ENCODE results near the gene CUTC.
"Not testable (repeated sequence)": the region's sequence is repeated elsewhere in the genome, so short reads cannot be mapped to it uniquely, and the experiment has no call there.

CUTC gene

DNA sequence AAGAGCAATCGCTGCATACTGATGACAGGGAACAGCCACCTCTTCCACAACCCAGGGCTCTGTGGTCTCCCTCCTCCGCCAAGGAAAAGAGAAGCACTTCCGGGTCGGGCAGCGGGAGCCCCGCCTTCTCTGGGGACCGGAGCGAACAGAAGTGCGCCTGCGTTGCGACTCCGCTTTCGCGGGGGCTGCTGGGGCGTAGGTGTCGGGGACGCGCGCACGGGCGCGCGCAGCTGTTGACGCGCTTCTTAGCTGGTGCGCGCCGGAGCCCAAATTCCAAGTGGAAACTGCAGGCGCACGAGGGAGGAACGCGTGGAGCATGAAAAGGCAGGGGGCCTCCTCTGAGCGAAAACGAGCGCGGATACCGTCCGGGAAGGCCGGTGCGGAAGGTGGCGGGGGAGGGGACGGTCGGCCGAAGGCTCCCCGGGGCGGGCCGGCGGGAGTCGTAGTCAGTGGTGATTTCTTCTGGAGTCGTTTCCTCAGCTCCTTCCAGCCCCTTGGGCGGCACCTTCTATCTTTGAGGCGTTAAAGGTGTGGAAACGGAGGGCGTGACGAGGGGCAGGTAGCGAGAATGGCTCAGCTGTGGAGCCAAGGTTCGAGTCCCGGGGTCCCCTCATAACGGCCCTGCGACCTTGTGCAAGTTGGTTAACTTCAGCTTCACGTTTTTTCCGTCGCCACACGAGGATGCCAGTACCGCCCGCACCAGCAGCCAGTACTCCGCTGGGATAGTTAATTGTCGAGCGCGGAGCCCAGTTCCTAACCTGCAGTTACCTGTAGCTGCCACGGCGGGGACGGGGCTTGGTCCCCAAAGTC lies at the start of gene CUTC, which contains the start of gene COX15:
Gene CUTC (plus strand): TSS at position 202 of the 810 bp plus-strand sequence. CDS start 115 bp downstream, at position 317.
Gene COX15 (minus strand): TSS at position 95 of the 810 bp plus-strand sequence. CDS start 78 bp downstream, at position 17.
- DNase-seq = peak; percentile 98

DNA sequence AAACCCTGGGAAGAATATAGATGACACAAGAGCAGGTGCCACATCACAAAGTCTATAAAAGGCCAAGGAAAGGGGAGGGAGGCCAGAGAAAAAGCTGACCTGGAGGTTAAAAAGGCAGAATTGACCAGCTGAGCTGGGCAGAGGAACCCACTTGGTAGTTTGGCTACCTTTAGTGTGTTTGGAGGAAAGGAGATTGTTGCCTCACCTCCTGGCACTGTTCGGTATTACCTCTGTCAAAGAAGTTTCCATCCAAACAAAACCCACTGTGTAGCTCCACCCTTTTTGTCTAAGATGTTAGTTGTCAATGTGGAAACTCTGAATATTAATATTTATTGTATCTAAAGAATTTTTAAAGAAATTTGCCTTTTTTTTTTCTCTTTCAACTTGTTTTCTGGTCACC lies 49.3 kb upstream of the CUTC start:
- no peak for DNase-seq

- DNase-seq = no peak
Observed at GRCh38 chr10:99685597-99685967, 46.5 kb upstream of the CUTC start.

GRCh38 chr10:99689461-99689860 lies 42.6 kb upstream of the CUTC start:
- no peak for DNase-seq

DNA sequence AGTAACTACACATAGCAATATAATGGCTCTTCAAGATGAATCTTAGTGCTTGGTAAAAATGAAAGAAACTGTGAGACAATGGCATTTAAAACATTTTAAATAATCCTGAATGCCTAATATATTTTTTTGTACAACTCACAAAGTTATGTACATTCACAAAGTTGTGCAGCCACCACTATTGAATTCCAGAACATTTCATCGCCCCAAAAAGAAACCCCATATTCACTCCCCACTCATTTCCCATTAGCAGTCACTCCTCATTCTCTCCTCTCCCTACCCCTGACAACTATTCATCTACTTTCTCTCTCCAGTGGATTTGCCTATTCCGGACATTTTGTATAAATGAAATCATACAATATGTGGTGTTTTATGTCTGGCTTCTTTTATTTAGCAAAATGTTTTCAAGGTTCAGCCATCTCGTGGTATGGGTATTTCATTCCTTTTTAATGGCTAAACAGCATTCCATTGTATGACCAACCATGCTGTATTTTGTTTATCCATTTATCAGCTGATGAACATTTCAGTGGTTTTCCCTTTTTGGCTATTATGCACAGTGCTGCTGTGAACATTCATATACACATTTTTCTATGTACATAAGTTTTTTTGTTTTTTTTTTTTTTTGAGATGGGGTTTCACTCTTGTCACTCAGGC lies 38.0 kb upstream of the CUTC start:
- DNase-seq = no peak

GRCh38 chr10:99695761-99696160 lies 36.3 kb upstream of the CUTC start:
- DNase-seq = no peak

GRCh38 chr10:99698504-99699080 lies 33.4 kb upstream of the CUTC start:
- DNase-seq = no peak

- no peak for DNase-seq
Observed at GRCh38 chr10:99700649-99701048, 31.4 kb upstream of the CUTC start.

DNA sequence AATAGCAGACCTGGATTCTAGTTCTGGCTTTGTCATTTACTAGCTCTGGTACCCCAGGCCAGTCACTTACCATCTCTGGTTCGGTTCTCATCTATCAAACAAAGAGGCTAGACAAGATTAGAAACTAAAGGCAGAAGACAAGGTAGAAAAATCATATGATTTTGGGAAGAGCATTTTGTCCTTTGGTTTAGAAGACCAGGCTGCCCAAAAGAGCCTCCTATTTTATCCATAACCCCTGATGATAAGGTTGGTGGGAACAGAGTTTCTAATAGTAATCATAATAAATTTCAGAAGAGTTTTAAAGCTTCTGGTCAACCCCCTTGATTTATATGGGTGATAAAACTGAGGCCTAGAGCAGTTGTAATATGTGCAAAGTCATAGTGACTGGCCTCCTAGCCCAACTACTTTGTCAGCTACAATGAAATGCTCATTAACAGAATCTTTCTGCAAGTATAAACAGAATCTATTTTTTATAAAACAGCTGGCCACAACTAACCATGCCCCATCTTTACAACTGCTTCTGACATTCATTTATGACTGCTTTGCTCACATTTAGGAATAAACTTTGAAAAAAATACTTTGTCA lies 23.5 kb upstream of the CUTC start:
- DNase-seq = no peak

- DNase-seq = no peak
Observed at GRCh38 chr10:99709480-99710229, 22.4 kb upstream of the CUTC start.

DNA sequence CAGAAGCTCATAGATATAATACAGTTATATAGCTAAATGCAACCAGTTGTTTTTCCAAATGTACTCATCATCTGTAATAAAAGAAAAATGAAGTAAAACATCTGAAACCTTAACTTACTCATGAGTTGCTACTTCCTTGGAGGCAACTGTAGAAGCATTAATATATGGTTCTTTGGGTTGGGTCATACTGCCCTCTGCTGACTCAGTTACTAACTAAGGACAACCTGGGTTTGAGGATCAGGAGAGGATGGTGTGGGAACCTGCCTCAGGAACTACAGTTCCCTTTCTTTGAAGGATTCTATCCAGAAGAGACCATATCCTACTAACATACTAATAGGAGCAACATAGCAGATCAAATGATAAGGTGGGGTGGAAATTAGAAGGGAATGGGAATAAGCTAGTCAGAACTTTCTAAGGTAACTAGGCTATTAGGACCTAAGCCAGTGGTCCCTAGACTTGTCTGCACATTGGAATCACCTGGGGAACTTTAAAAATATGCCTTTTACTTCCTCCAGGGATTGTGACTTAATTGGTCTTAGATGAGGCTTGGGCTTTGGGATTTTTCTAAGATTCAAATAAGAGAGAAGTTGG lies 20.8 kb upstream of the CUTC start:
- peak; percentile 58 for DNase-seq

DNA sequence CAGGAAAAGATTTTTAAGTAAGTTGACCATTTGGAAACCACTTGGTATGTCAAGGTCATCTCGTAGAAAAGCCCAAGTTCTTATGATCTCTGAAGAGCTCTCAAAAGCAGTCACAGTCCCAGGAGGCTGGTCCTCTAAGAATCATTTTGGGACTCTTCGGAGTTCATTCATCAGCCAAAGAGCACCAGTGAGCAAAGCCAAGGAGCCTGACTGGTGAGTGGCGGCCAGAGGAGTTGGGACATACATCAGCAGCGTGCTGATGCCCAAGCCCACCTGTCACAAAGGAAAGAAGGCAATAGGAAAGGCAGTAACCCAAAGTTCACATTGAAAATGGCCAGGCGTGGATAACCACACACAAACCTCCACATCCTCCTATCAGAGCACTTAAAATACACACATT lies 17.6 kb upstream of the CUTC start:
- no peak for DNase-seq

GRCh38 chr10:99720387-99720786 lies 11.6 kb upstream of the CUTC start:
- DNase-seq = no peak

GRCh38 chr10:99730026-99730425 lies 2.0 kb upstream of the CUTC start:
- no peak for DNase-seq

- DNase-seq = no peak
Observed at GRCh38 chr10:99731306-99732032, 565 bp upstream of the CUTC start.

DNA sequence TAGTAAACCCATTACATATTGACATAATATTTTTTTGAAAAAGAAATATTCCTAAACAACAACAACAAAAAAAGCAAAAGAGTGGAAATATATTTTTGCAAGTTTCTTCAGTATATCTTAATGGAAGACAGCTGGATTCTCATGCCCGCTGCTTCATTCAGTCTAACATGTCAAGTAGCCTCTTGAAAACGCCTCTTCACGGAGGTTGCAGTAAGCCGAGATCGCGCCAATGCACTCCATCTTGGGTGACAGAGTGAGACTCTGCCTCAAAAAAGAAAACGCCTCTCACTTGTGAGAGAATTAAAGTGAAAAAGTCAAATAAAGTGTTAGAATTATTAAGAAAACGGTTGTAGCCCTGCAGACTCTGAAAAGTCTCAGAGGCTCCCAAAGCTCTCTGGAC lies 1.3 kb downstream of the CUTC start:
- peak; percentile 17 for DNase-seq

DNA sequence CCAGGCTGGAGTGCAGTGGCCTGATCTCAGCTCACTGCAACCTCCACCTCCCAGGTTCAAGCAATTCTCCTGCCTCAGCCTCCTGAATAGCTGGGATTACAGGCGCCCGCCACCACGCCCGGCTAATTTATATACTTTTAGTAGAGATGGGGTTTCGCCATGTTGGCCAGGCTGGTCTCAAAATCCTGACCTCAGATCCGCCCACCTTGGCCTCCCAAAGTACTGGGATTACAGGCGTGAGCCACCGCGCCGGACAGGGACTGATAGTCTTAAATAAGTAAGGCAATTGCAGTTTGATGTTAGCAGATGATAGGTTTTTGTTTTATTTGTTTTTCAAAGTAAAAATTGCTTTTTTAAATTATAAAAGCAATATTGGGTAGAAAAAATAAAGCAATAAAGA lies 2.1 kb downstream of the CUTC start:
- DNase-seq = not testable (repeated sequence)

- no peak for DNase-seq
Observed at GRCh38 chr10:99740260-99740659, 8.2 kb downstream of the CUTC start.

GRCh38 chr10:99740933-99741559 lies 9.0 kb downstream of the CUTC start:
- DNase-seq = no peak

DNA sequence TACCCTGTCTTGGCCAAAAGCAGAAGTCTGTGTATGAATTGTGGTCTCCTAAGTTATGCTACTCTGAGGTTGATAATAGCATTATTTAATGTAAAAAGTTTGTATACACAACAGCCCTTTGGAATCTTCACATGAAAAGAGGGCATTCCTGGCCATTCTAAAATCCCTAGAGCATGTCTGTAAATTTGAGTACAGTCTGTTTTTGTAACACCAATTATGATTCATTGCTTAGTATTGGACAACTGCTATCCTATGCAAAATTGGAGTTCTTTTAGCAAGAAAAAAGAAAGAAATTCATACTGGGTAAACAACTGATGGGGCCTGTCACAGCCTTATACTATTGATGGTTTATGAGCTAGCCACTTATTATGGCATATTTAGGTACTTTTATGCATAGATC lies 10.2 kb downstream of the CUTC start:
- DNase-seq = no peak

GRCh38 chr10:99742701-99743100 lies 10.7 kb downstream of the CUTC start:
- DNase-seq = no peak
